ENCODE results near the gene SHISA6.

The SHISA6 gene

GRCh38 chr17:11353601-11354000, 112.6 kb downstream of the SHISA6 start:
- no peak overlapping the region for H3K4me3 ChIP-seq (ENCODE audit: low read depth, low read length)
- DNase-seq (ENCODE audit: low read depth): no peak
- TF ChIP-seq, protein P1, sequence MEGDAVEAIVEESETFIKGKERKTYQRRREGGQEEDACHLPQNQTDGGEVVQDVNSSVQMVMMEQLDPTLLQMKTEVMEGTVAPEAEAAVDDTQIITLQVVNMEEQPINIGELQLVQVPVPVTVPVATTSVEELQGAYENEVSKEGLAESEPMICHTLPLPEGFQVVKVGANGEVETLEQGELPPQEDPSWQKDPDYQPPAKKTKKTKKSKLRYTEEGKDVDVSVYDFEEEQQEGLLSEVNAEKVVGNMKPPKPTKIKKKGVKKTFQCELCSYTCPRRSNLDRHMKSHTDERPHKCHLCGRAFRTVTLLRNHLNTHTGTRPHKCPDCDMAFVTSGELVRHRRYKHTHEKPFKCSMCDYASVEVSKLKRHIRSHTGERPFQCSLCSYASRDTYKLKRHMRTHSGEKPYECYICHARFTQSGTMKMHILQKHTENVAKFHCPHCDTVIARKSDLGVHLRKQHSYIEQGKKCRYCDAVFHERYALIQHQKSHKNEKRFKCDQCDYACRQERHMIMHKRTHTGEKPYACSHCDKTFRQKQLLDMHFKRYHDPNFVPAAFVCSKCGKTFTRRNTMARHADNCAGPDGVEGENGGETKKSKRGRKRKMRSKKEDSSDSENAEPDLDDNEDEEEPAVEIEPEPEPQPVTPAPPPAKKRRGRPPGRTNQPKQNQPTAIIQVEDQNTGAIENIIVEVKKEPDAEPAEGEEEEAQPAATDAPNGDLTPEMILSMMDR (IDR thresholded peaks at IDR 0.05; ENCODE audit: control insufficient read depth, extremely low read depth, insufficient read depth): no peak

DNA sequence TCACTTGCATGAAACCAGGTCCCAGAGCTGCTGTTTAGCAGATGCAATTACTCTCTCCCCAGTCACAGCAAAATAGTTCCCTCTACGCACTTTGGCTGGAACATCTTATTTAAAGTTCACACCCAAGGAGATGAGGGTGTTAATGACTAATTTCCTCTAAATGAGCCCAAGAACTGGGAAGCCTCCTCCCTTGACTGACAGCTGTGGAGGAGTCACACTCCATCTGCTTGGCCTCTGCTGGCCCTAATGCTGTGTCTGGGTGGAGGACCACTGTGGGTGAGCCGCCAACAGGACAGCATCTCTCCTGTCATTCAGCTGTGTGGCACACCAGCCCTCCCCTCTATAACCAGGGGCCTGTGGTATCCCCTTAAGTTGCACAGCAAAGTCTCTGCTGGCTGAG, 115.4 kb downstream of the SHISA6 start:
- TF ChIP-seq, protein P1 (IDR thresholded peaks at IDR 0.05; ENCODE audit: control insufficient read depth, extremely low read depth, insufficient read depth): no peak
- H3K4me3 ChIP-seq (ENCODE audit: low read depth, low read length): no peak overlapping the region

GRCh38 chr17:11363565-11364117, 122.6 kb downstream of the SHISA6 start:
- no peak overlapping the region for H3K4me3 ChIP-seq (ENCODE audit: low read depth, low read length)
- DNase-seq (ENCODE audit: low read depth): no peak
- TF ChIP-seq, protein P1 (IDR thresholded peaks at IDR 0.05; ENCODE audit: control insufficient read depth, extremely low read depth, insufficient read depth): no peak

More for the DNA sequence above, 115.4 kb downstream of the SHISA6 start:
- DNase-seq (ENCODE audit: low read depth): no peak

DNA sequence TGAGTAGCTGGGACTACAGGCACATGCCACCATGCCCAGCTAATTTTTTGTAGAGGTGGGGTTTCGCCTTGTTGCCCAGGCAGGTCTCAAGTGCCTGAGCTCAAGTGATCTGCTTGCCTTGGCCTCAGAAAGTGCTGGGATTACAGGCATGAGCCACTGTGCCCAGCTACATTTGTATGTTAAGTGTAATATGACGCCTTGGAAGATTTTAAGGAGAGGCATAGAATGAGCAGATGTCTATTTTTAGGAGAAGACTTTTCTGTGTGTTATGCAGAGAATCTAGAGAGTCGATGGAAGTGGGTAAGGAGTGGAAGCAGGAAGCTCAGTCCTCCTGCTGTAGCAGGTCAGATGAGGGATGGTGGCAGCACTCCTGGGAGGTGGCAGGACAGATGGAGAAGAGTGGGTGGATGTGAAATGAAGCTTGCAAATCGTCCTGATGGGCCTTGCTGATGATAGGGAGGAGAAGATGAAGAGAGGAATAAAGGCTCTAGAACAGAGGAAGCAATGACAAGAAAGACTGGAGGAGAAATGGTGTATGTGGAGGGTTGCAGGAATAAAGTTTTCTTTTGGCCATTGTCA, 125.3 kb downstream of the SHISA6 start:
- TF ChIP-seq, protein P1 (IDR thresholded peaks at IDR 0.05; ENCODE audit: control insufficient read depth, extremely low read depth, insufficient read depth): no peak
- H3K4me3 ChIP-seq (ENCODE audit: low read depth, low read length): no peak overlapping the region
- no peak for DNase-seq (ENCODE audit: low read depth)

DNA sequence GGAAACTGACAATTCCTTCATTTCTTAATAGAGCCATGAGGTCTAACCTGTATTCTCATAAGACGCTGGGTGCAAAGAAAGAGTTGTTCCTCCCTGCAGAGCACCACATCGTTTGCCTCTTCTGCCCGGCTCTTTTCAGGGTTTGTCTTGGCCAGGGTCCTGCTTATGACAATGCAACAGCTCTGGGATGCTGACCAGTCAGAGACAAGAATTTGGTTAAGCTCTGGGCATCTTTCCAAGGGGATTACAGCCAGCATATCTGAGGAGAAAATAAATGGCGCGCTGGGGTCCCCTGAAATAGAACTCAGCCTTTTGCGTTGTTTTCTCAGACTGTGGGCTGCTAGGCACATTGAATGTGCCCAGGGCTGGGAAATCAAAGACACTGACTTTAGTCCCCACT, 128.6 kb downstream of the SHISA6 start:
- no peak for DNase-seq (ENCODE audit: low read depth)
- H3K4me3 ChIP-seq (ENCODE audit: low read depth, low read length): no peak overlapping the region

GRCh38 chr17:11372692-11373091, 131.7 kb downstream of the SHISA6 start:
- TF ChIP-seq, protein P1 (IDR thresholded peaks at IDR 0.05; ENCODE audit: control insufficient read depth, extremely low read depth, insufficient read depth): no peak
- no peak for DNase-seq (ENCODE audit: low read depth)
- no peak overlapping the region for H3K4me3 ChIP-seq (ENCODE audit: low read depth, low read length)

More for the DNA sequence above, 128.6 kb downstream of the SHISA6 start:
- TF ChIP-seq, protein P1 (IDR thresholded peaks at IDR 0.05; ENCODE audit: control insufficient read depth, extremely low read depth, insufficient read depth): no peak

- TF ChIP-seq, protein P1 (IDR thresholded peaks at IDR 0.05; ENCODE audit: control insufficient read depth, extremely low read depth, insufficient read depth): no peak
- no peak overlapping the region for H3K4me3 ChIP-seq (ENCODE audit: low read depth, low read length)
- DNase-seq (ENCODE audit: low read depth): no peak
These were observed 137.5 kb downstream of the SHISA6 start for GRCh38 chr17:11378506-11378905.
